Occipital lobe (tissue), 2 donors: Measurements from ENCODE around the gene MEOX1. TPM values are rescaled to one million over a fixed set of nuclear protein-coding genes. Genes with fewer than 3 reads are reported as not detected.

ENCODE experiments used
- DNase-seq: peaks from one replicate; lab custom pipeline; 2025; lab: John Stamatoyannopoulos, UW
- total RNA-seq: library from RNA; depleted of rRNA; stranded (reverse); fragments of >200 nt; gene quantifications from one replicate; pipeline ENCODE4 v1.2.3, GENCODE V29; 2014

Gene MEOX1
- total RNA-seq, 1 donor from 2014 or later, result not detected

GRCh38 chr17:43680461-43680860, 18.7 kb upstream of the MEOX1 start:
- no peak for DNase-seq

GRCh38 chr17:43679911-43680310, 18.2 kb upstream of the MEOX1 start:
- no peak for DNase-seq

- DNase-seq, result no peak
Measured at GRCh38 chr17:43679401-43679800, 17.7 kb upstream of the MEOX1 start.

GRCh38 chr17:43676471-43676870, 14.7 kb upstream of the MEOX1 start:
- no peak for DNase-seq

GRCh38 chr17:43674394-43674793, 12.7 kb upstream of the MEOX1 start:
- DNase-seq, result no peak

- no peak for DNase-seq
Measured at GRCh38 chr17:43673516-43674323, 12.0 kb upstream of the MEOX1 start.

- DNase-seq, result no peak
Measured at GRCh38 chr17:43671755-43672519, 10.2 kb upstream of the MEOX1 start.

GRCh38 chr17:43671031-43671692, 9.4 kb upstream of the MEOX1 start:
- DNase-seq, result no peak

GRCh38 chr17:43670645-43671030, 8.9 kb upstream of the MEOX1 start:
- DNase-seq, result no peak

GRCh38 chr17:43669971-43670644, 8.4 kb upstream of the MEOX1 start:
- DNase-seq, result no peak

GRCh38 chr17:43667947-43668348, 6.2 kb upstream of the MEOX1 start:
- no peak for DNase-seq

- DNase-seq, result no peak
Measured at GRCh38 chr17:43667506-43667905, 5.8 kb upstream of the MEOX1 start.

GRCh38 chr17:43665937-43666236, 4.2 kb upstream of the MEOX1 start:
- DNase-seq, result no peak

GRCh38 chr17:43665084-43665936, 3.6 kb upstream of the MEOX1 start:
- DNase-seq, result no peak

GRCh38 chr17:43664096-43664495, 2.4 kb upstream of the MEOX1 start:
- DNase-seq, result no peak

GRCh38 chr17:43663383-43663782, 1.7 kb upstream of the MEOX1 start:
- DNase-seq, result no peak

GRCh38 chr17:43662413-43663141, 855 bp upstream of the MEOX1 start:
- no peak for DNase-seq

- no peak for DNase-seq
Measured at GRCh38 chr17:43660816-43661493, 767 bp downstream of the MEOX1 start.

GRCh38 chr17:43659823-43660617, 1.7 kb downstream of the MEOX1 start:
- DNase-seq, result no peak
